H1 (cell line): Measurements from ENCODE around the gene KLHL36. TPM values are rescaled to one million over a fixed set of nuclear protein-coding genes. Genes with fewer than 3 reads are reported as not detected.

Experiments
- CTCF ChIA-PET: fragments of 300-600 bp; sonication (Branson Sonifier 250); formaldehyde crosslinking; loops from one replicate; lab custom pipeline; 2021; ENCODE audit not compliant: partially characterized antibody; lab: Charles Lee
- POLR2A ChIA-PET: fragments of 300-600 bp; sonication (Branson Sonifier 250); formaldehyde crosslinking; loops from one replicate; lab custom pipeline; 2021; ENCODE audit warnings: inconsistent platforms; ENCODE audit not compliant: partially characterized antibody; lab: Charles Lee
- DNase-seq, 2 experiments: peaks; one replicate each; pipeline versions ENCODE4 v3.0.0 to v3.0.0-alpha.2; 2010 to 2022; ENCODE audit warnings: low spot score in 2 of 2, low read depth in 1 of 2, mixed read lengths in 1 of 2
- FAIRE-seq: peaks from 2 replicates; lab custom pipeline; 2011; peaks lifted over from hg19 to GRCh38; lab: Jason Lieb, UNC
- H2AFZ ChIP-seq: 2 replicates; pipeline ENCODE4 v1.8.1; 2012; ENCODE audit warnings: low read length, inconsistent platforms
- H2AK5ac ChIP-seq: 2 replicates; pipeline ENCODE4 v1.6.1; 2013; ENCODE audit warnings: low read depth, low read length
- H2BK120ac ChIP-seq: replicated peaks from 2 replicates; pipeline ENCODE3; 2013; ENCODE audit warnings: low read depth, low read length, inconsistent platforms
- H2BK12ac ChIP-seq: 2 replicates; pipeline ENCODE4 v1.6.1; 2013; ENCODE audit warnings: low read depth, low read length
- H2BK15ac ChIP-seq: 2 replicates; pipeline ENCODE4 v1.6.1; 2013; ENCODE audit warnings: low read length
- H2BK20ac ChIP-seq: 2 replicates; pipeline ENCODE4 v1.6.1; 2013; ENCODE audit warnings: low read length
- H2BK5ac ChIP-seq: 2 replicates; pipeline ENCODE4 v1.6.1; 2013; ENCODE audit warnings: low read depth, low read length
- H3K14ac ChIP-seq: 2 replicates; pipeline ENCODE4 v1.6.1; 2013; ENCODE audit warnings: inconsistent platforms; ENCODE audit not compliant: insufficient read length
- H3K18ac ChIP-seq: 2 replicates; pipeline ENCODE4 v1.6.1; 2013; ENCODE audit warnings: low read length; ENCODE audit errors: extremely low read depth
- H3K23ac ChIP-seq: 2 replicates; pipeline ENCODE4 v1.6.1; 2013; ENCODE audit warnings: inconsistent platforms; ENCODE audit not compliant: insufficient read length
- H3K23me2 ChIP-seq: 2 replicates; pipeline ENCODE4 v1.6.1; 2013; ENCODE audit warnings: low read depth, low read length
- H3K27ac ChIP-seq: 2 replicates; pipeline ENCODE4 v1.6.1; 2011; ENCODE audit warnings: low read depth, low read length, inconsistent platforms
- H3K27me3 ChIP-seq, 4 experiments: replicated peaks in 1 of 4; 1 replicate in 1 of 4; 2 replicates in 3 of 4; pipeline versions ENCODE4 v1.6.1 to v1.8.1; 2011 to 2013; ENCODE audit warnings: low read length in 3 of 4, mild to moderate bottlenecking in 3 of 4, inconsistent platforms in 2 of 4, mixed read lengths in 2 of 4, moderate library complexity in 1 of 4; ENCODE audit not compliant: control insufficient read depth in 3 of 4, insufficient read depth in 3 of 4; ENCODE audit errors: extremely low read depth in 1 of 4
- H3K36me3 ChIP-seq, 4 experiments: 2 replicates each; pipeline versions ENCODE4 v1.6.1 to v1.8.1; 2011 to 2013; ENCODE audit warnings: mild to moderate bottlenecking in 4 of 4, low read length in 3 of 4, moderate library complexity in 2 of 4, control low read depth in 1 of 4, inconsistent platforms in 1 of 4; ENCODE audit not compliant: insufficient read depth in 4 of 4, control insufficient read depth in 2 of 4
- H3K4ac ChIP-seq: replicated peaks from 2 replicates; pipeline ENCODE3; 2013; ENCODE audit warnings: low read length, low read depth, mixed read lengths, inconsistent platforms; ENCODE audit not compliant: insufficient read length
- H3K4me1 ChIP-seq, 4 experiments: replicated peaks in 1 of 4; 1 replicate in 1 of 4; 2 replicates in 3 of 4; pipeline versions ENCODE4 v1.6.1 to v1.8.1; 2011 to 2013; ENCODE audit warnings: low read length in 3 of 4, inconsistent platforms in 2 of 4, mixed read lengths in 1 of 4; ENCODE audit not compliant: insufficient read depth in 4 of 4, control insufficient read depth in 3 of 4
- H3K4me2 ChIP-seq, 2 experiments: 2 replicates each; pipeline versions ENCODE4 v1.6.1 to v1.8.1; 2011 to 2013; ENCODE audit warnings: low read depth in 2 of 2, low read length in 2 of 2, control low read depth in 1 of 2, inconsistent platforms in 1 of 2, mild to moderate bottlenecking in 1 of 2; ENCODE audit not compliant: insufficient read depth in 1 of 2
- H3K4me3 ChIP-seq, 4 experiments: fragments of 200-600, 300-600 bp in 1 of 4; sonication (generic), shearing (Covaris generic), sonication (Bioruptor Twin) in 1 of 4; 2 replicates each; pipeline versions ENCODE4 v1.5.1 to v1.8.1; 2011 to 2016; ENCODE audit warnings: low read length in 4 of 4, low read depth in 3 of 4, control low read depth in 2 of 4, inconsistent platforms in 2 of 4, mild to moderate bottlenecking in 2 of 4, mixed read lengths in 1 of 4, moderate library complexity in 1 of 4; ENCODE audit not compliant: insufficient read depth in 2 of 4; ENCODE audit errors: extremely low read depth in 1 of 4
- H3K56ac ChIP-seq: replicated peaks from 2 replicates; pipeline ENCODE3; 2013; ENCODE audit warnings: low read depth, mild to moderate bottlenecking, mixed read lengths, low read length, inconsistent platforms; ENCODE audit not compliant: insufficient read length
- H3K79me1 ChIP-seq: 2 replicates; pipeline ENCODE4 v1.6.1; 2013; ENCODE audit warnings: low read depth, low read length, control low read depth
- H3K79me2 ChIP-seq, 2 experiments: 2 replicates each; pipeline versions ENCODE4 v1.6.1 to v1.8.1; 2012 to 2013; ENCODE audit warnings: low read length in 2 of 2, mild to moderate bottlenecking in 2 of 2, inconsistent platforms in 1 of 2; ENCODE audit not compliant: insufficient read depth in 2 of 2, control insufficient read depth in 1 of 2
- H3K9ac ChIP-seq, 4 experiments: replicated peaks in 1 of 4; 1 replicate in 1 of 4; 2 replicates in 3 of 4; pipeline versions ENCODE4 v1.6.1 to v1.8.1; 2011 to 2013; ENCODE audit warnings: low read depth in 3 of 4, low read length in 3 of 4, control low read depth in 2 of 4, mild to moderate bottlenecking in 2 of 4, moderate library complexity in 2 of 4, inconsistent platforms in 1 of 4; ENCODE audit errors: extremely low read depth in 1 of 4
- H3K9me3 ChIP-seq, 2 experiments: 2 replicates each; pipeline versions ENCODE4 v1.6.1 to v1.8.1; 2012 to 2013; ENCODE audit warnings: mild to moderate bottlenecking in 2 of 2, moderate library complexity in 2 of 2, control low read depth in 1 of 2, inconsistent platforms in 1 of 2, low read depth in 1 of 2, low read length in 1 of 2, mixed read lengths in 1 of 2; ENCODE audit not compliant: insufficient read depth in 2 of 2
- H4K20me1 ChIP-seq, 2 experiments: replicated peaks in 1 of 2; 2 replicates each; pipeline versions ENCODE3 to v1.8.1; 2011 to 2013; ENCODE audit warnings: inconsistent platforms in 2 of 2, low read length in 2 of 2, mild to moderate bottlenecking in 1 of 2; ENCODE audit not compliant: insufficient read depth in 2 of 2, control insufficient read depth in 1 of 2
- H4K5ac ChIP-seq: 2 replicates; pipeline ENCODE4 v1.6.1; 2013; ENCODE audit warnings: low read length, low read depth, mixed read lengths, inconsistent platforms; ENCODE audit not compliant: insufficient read length
- H4K8ac ChIP-seq: 2 replicates; pipeline ENCODE4 v1.8.0; 2013; ENCODE audit warnings: mild to moderate bottlenecking, moderate library complexity, low read length, inconsistent platforms; ENCODE audit not compliant: insufficient read depth; ENCODE audit errors: extremely low read depth
- H4K91ac ChIP-seq: replicated peaks from 2 replicates; pipeline ENCODE3; 2013; ENCODE audit warnings: low read length, mixed read lengths, inconsistent platforms; ENCODE audit not compliant: insufficient read length
- BACH1 ChIP-seq: IDR thresholded peaks from 2 replicates; pipeline ENCODE4 v1.6.1; 2012; ENCODE audit warnings: low read length, improper control_type of control experiment
- EGR1 ChIP-seq: IDR thresholded peaks from 2 replicates; pipeline ENCODE4 v1.6.1; 2011; ENCODE audit warnings: low read depth, low read length, borderline replicate concordance
- HDAC6 ChIP-seq: IDR thresholded peaks from one replicate; pipeline ENCODE4 v1.7.1; 2012; ENCODE audit warnings: low read depth, mild to moderate bottlenecking, inconsistent platforms, low read length, moderate library complexity
- POU5F1 ChIP-seq: IDR thresholded peaks from 2 replicates; pipeline ENCODE4 v1.6.1; 2011; ENCODE audit warnings: low read depth, mild to moderate bottlenecking, low read length, moderate library complexity
- SP1 ChIP-seq: IDR thresholded peaks from 2 replicates; pipeline ENCODE4 v1.6.1; 2011; ENCODE audit warnings: low read depth, low read length
- TCF12 ChIP-seq: IDR thresholded peaks from 2 replicates; pipeline ENCODE4 v1.6.1; 2011; ENCODE audit warnings: low read depth, mild to moderate bottlenecking, low read length
- YY1 ChIP-seq: IDR thresholded peaks from 2 replicates; pipeline ENCODE4 v1.6.1; 2011; ENCODE audit warnings: low read depth, mild to moderate bottlenecking, low read length
- WGBS, 2 experiments: shearing (Covaris generic) in 1 of 2; methylation state at CpG; one replicate each; pipeline versions ENCODE4 v1.1.6 to v1.1.7; 2013 to 2015; ENCODE audit warnings: low lambda C conversion rate in 2 of 2, mixed read lengths in 2 of 2, inconsistent platforms in 1 of 2, low coverage in 1 of 2, missing lambda C conversion rate in 1 of 2; ENCODE audit not compliant: insufficient replicate concordance in 2 of 2, insufficient coverage in 1 of 2, insufficient read length in 1 of 2; ENCODE audit errors: extremely low coverage in 1 of 2, missing lambda C conversion rate in 1 of 2; 5-methylcytosine and 5-hydroxymethylcytosine counted together
- polyA plus RNA-seq, 7 experiments: library from polyadenylated mRNA; depleted of rRNA in 3 of 7; stranded (reverse) in 5 of 7; unstranded in 2 of 7; fragments of >200 nt in 5 of 7; fragments of 200-250 nt in 2 of 7; gene quantifications; 1 replicate in 5 of 7; 2 replicates in 1 of 7; 4 replicates in 1 of 7; pipeline versions ENCODE4 v1.2.1 to v1.2.3, GENCODE V29; 2011 to 2013; ENCODE audit warnings: missing spikeins in 2 of 7, mixed read lengths in 2 of 7
- total RNA-seq: library from RNA; stranded (reverse); fragmentation: NEBNext Ultra II Directional; extraction: Animal tissue kit (Norgen Biotek cat#: 25700); gene quantifications from 2 replicates; pipeline ENCODE4 v1.2.1, GENCODE V29; 2021

Gene KLHL36
- total and polyA plus RNA-seq, 2 of the 8 experiments (the other 6 are each of a cell fraction or from before 2014, with no cell fraction given), result 22.9 to 33.6 TPM

GRCh38 chr16:84704253-84704652, 55.9 kb downstream of the KLHL36 start:
- H4K8ac ChIP-seq, result no peak overlapping the region
- H3K9ac ChIP-seq, result no peak overlapping the region
- peaks cover 6% of the 10 kb centered on the region for H3K23me2 ChIP-seq
- no peak overlapping the region for H3K56ac ChIP-seq
- TF ChIP-seq TCF12, result no peak
- TF ChIP-seq SP1, result no peak
- no peak for TF ChIP-seq POU5F1
- no peak for TF ChIP-seq YY1
- TF ChIP-seq EGR1, result no peak
- no peak for TF ChIP-seq HDAC6
- TF ChIP-seq BACH1, result no peak
- H3K9me3 ChIP-seq, result no peaks in the 10 kb centered on the region
- H3K4me1 ChIP-seq, result peaks cover 0 to 12% (median 9%) of the 10 kb centered on the region in 4 experiments; a peak in 6 of 7 replicates
- no peak overlapping the region for H2BK12ac ChIP-seq
- peaks cover 4% of the 10 kb centered on the region for H3K79me1 ChIP-seq
- H4K5ac ChIP-seq, result no peak overlapping the region
- no peak overlapping the region for H3K18ac ChIP-seq
- POLR2A ChIA-PET, result interaction anchor here (0.9 to 2.2 kb wide), 5 partner anchors 8 to 21 kb away, joined by 3 to 11 read pairs (median 4); no protein-coding TSS in a partner anchor
- no peaks in the 10 kb centered on the region for H3K27me3 ChIP-seq
- no peak overlapping the region for H2BK20ac ChIP-seq
- H3K4me2 ChIP-seq, result no peak overlapping the region
- no peak overlapping the region for H3K23ac ChIP-seq
- H3K36me3 ChIP-seq, result no peaks in the 10 kb centered on the region; a peak in 1 of 8 replicates
- H3K79me2 ChIP-seq, result peaks cover 55 to 91% of the 10 kb centered on the region in 2 experiments
- H3K14ac ChIP-seq, result no peak overlapping the region
- no peak overlapping the region for H3K4me3 ChIP-seq
- H2BK5ac ChIP-seq, result no peak overlapping the region
- peaks cover 33 to 39% of the 10 kb centered on the region in 2 experiments for H4K20me1 ChIP-seq
- H2BK15ac ChIP-seq, result no peak overlapping the region
- CTCF ChIA-PET, result interaction anchor here (1.7 to 3.9 kb wide), 3 partner anchors 16 to 34 kb away, joined by 7 to 16 read pairs (median 8); no protein-coding TSS in a partner anchor
- no peak overlapping the region for H2AK5ac ChIP-seq
- H2BK120ac ChIP-seq, result no peak overlapping the region
- WGBS, 2 experiments, result 94% methylated on average over 2 of the region's 2 CpGs; no CpG with 5 or more reads in 1 of the 2 experiments
- H3K4ac ChIP-seq, result no peak overlapping the region
- H3K27ac ChIP-seq, result no peak overlapping the region
- FAIRE-seq (no peak), DNase-seq (no peak)
- H4K91ac ChIP-seq, result no peak overlapping the region
- H2AFZ ChIP-seq, result no peak overlapping the region
